H1 (cell line): ENCODE data around the gene TRIOBP. TPM values are rescaled to one million over a fixed set of nuclear protein-coding genes. Genes with fewer than 3 reads are reported as not detected.

Experiments
- CBX8 ChIP-seq: fragments of 300-800, 300-1000 bp; sonication (generic); IDR thresholded peaks from 2 replicates; pipeline ENCODE4 v1.7.1; 2016; ENCODE audit warnings: low read depth, low read length, borderline replicate concordance
- SIRT6 ChIP-seq: IDR thresholded peaks from one replicate; pipeline ENCODE4 v1.7.1; 2012; ENCODE audit warnings: low read length, inconsistent platforms
- SRF ChIP-seq: IDR thresholded peaks from 2 replicates; pipeline ENCODE4 v1.6.1; 2011; ENCODE audit warnings: mild to moderate bottlenecking, low read depth, low read length, moderate library complexity
- polyA plus RNA-seq, 7 experiments: library from polyadenylated mRNA; depleted of rRNA in 3 of 7; stranded (reverse) in 5 of 7; unstranded in 2 of 7; fragments of >200 nt in 5 of 7; fragments of 200-250 nt in 2 of 7; gene quantifications; 1 replicate in 5 of 7; 2 replicates in 1 of 7; 4 replicates in 1 of 7; pipeline versions ENCODE4 v1.2.1 to v1.2.3, GENCODE V29; 2011 to 2013; ENCODE audit warnings: missing spikeins in 2 of 7, mixed read lengths in 2 of 7
- total RNA-seq: library from RNA; stranded (reverse); fragmentation: NEBNext Ultra II Directional; extraction: Animal tissue kit (Norgen Biotek cat#: 25700); gene quantifications from 2 replicates; pipeline ENCODE4 v1.2.1, GENCODE V29; 2021

TRIOBP gene
- total and polyA plus RNA-seq, 2 of the 8 experiments (the other 6 are each of a cell fraction or from before 2014, with no cell fraction given), result 18.2 to 27.3 TPM

- no peak for TF ChIP-seq SRF
- no peak for TF ChIP-seq SIRT6
- no peak for TF ChIP-seq CBX8
Measured at GRCh38 chr22:37746366-37747079, 49.7 kb downstream of the TRIOBP start (continued).
